H9 (cell line): ENCODE results near the gene FOXO1. TPM values are rescaled to one million over a fixed set of nuclear protein-coding genes. Genes with fewer than 3 reads are reported as not detected.

Experiments used
- DNase-seq: peaks from one replicate; pipeline ENCODE4 v3.0.0-alpha.2; 2017
- H2AFZ ChIP-seq: one replicate; pipeline ENCODE4 v1.6.1; 2013; ENCODE audit warnings: mild to moderate bottlenecking, low read length, control low read depth, moderate library complexity
- H2AK5ac ChIP-seq: 2 replicates; pipeline ENCODE4 v1.6.1; 2013; ENCODE audit warnings: low read length, control low read depth, mixed read lengths; ENCODE audit not compliant: insufficient read length
- H2BK120ac ChIP-seq: one replicate; pipeline ENCODE4 v1.6.1; 2013; ENCODE audit warnings: low read depth, mild to moderate bottlenecking, low read length, control low read depth, inconsistent platforms; ENCODE audit not compliant: poor library complexity, severe bottlenecking
- H2BK12ac ChIP-seq: 2 replicates; pipeline ENCODE4 v1.6.1; 2013; ENCODE audit warnings: low read length, control low read depth, mixed read lengths, low read depth; ENCODE audit not compliant: insufficient read length
- H2BK15ac ChIP-seq: 2 replicates; pipeline ENCODE4 v1.6.1; 2013; ENCODE audit warnings: low read depth, low read length, control low read depth
- H2BK20ac ChIP-seq: one replicate; pipeline ENCODE4 v1.6.1; 2013; ENCODE audit warnings: low read depth, mild to moderate bottlenecking, low read length, control low read depth, inconsistent platforms; ENCODE audit not compliant: poor library complexity, severe bottlenecking
- H2BK5ac ChIP-seq: 2 replicates; pipeline ENCODE4 v1.6.1; 2013; ENCODE audit warnings: low read length, control low read depth, mixed read lengths; ENCODE audit not compliant: insufficient read length
- H3K14ac ChIP-seq: 2 replicates; pipeline ENCODE4 v1.6.1; 2013; ENCODE audit warnings: low read length, control low read depth; ENCODE audit not compliant: insufficient read depth
- H3K18ac ChIP-seq: 2 replicates; pipeline ENCODE4 v1.6.1; 2013; ENCODE audit warnings: low read depth, mild to moderate bottlenecking, mixed read lengths, low read length, control low read depth; ENCODE audit not compliant: insufficient read length
- H3K23ac ChIP-seq: 2 replicates; pipeline ENCODE4 v1.6.1; 2013; ENCODE audit warnings: low read length, control low read depth, mixed read lengths, low read depth; ENCODE audit not compliant: insufficient read length
- H3K23me2 ChIP-seq: 2 replicates; pipeline ENCODE4 v1.6.1; 2013; ENCODE audit warnings: low read depth, mild to moderate bottlenecking, mixed read lengths, low read length, control low read depth; ENCODE audit not compliant: insufficient read length, poor library complexity, severe bottlenecking
- H3K27ac ChIP-seq: 2 replicates; pipeline ENCODE4 v1.5.1; 2013; ENCODE audit warnings: low read length, control low read depth, mixed read lengths, low read depth; ENCODE audit not compliant: insufficient read length
- H3K27me3 ChIP-seq: 2 replicates; pipeline ENCODE4 v1.6.1; 2013; ENCODE audit warnings: low read length, control low read depth, inconsistent platforms; ENCODE audit not compliant: insufficient read depth
- H3K4ac ChIP-seq: 2 replicates; pipeline ENCODE4 v1.6.1; 2013; ENCODE audit warnings: low read depth, mild to moderate bottlenecking, control low read depth, inconsistent platforms, low read length, moderate library complexity
- H3K4me1 ChIP-seq: 2 replicates; pipeline ENCODE4 v1.6.1; 2013; ENCODE audit warnings: low read length, control low read depth, inconsistent platforms; ENCODE audit not compliant: insufficient read depth
- H3K4me2 ChIP-seq: 2 replicates; pipeline ENCODE4 v1.6.1; 2013; ENCODE audit warnings: low read length, control low read depth, mixed read lengths; ENCODE audit not compliant: insufficient read length, insufficient read depth
- H3K56ac ChIP-seq: 2 replicates; pipeline ENCODE4 v1.6.1; 2013; ENCODE audit warnings: low read depth, mild to moderate bottlenecking, mixed read lengths, low read length, control low read depth; ENCODE audit not compliant: insufficient read length
- H3K79me1 ChIP-seq: 2 replicates; pipeline ENCODE4 v1.6.1; 2013; ENCODE audit warnings: low read depth, mild to moderate bottlenecking, moderate library complexity, low read length, control low read depth, inconsistent platforms; ENCODE audit not compliant: insufficient read depth, poor library complexity, severe bottlenecking
- H3K79me2 ChIP-seq: 2 replicates; pipeline ENCODE4 v1.6.1; 2013; ENCODE audit warnings: low read length, control low read depth, inconsistent platforms; ENCODE audit not compliant: insufficient read depth
- H3K9ac ChIP-seq: 2 replicates; pipeline ENCODE4 v1.6.1; 2013; ENCODE audit warnings: low read length, control low read depth, mixed read lengths; ENCODE audit not compliant: insufficient read length; ENCODE audit errors: extremely low read depth
- H3K9me3 ChIP-seq: one replicate; pipeline ENCODE4 v1.6.1; 2013; ENCODE audit warnings: low read depth, low read length, inconsistent platforms; ENCODE audit not compliant: control insufficient read depth
- H3T11ph ChIP-seq: one replicate; pipeline ENCODE4 v1.6.1; 2013; ENCODE audit warnings: mild to moderate bottlenecking, low read length, control low read depth, inconsistent platforms
- H4K20me1 ChIP-seq: one replicate; pipeline ENCODE4 v1.6.1; 2013; ENCODE audit not compliant: control insufficient read depth, insufficient read length, insufficient read depth
- H4K5ac ChIP-seq: 2 replicates; pipeline ENCODE4 v1.6.1; 2013; ENCODE audit warnings: low read depth, mild to moderate bottlenecking, mixed read lengths, low read length, control low read depth; ENCODE audit not compliant: insufficient read length
- H4K8ac ChIP-seq: replicated peaks from 2 replicates; pipeline ENCODE4 v1.6.1; 2013; ENCODE audit warnings: low read length, control low read depth, mixed read lengths, low read depth; ENCODE audit not compliant: insufficient read length
- H4K91ac ChIP-seq: 2 replicates; pipeline ENCODE4 v1.6.1; 2013; ENCODE audit warnings: low read depth, mild to moderate bottlenecking, moderate library complexity, mixed read lengths, low read length, control low read depth; ENCODE audit not compliant: insufficient read length
- H3K27ac Mint-ChIP-seq, 3 experiments: 2 replicates in 2 of 3; 3 replicates in 1 of 3; pipeline ENCODE4 v1.8.0; 2020 to 2021; ENCODE audit warnings: mixed read lengths in 3 of 3, mild to moderate bottlenecking in 1 of 3, moderate library complexity in 1 of 3
- H3K27me3 Mint-ChIP-seq: 2 replicates; pipeline ENCODE4 v1.8.0; 2021; ENCODE audit warnings: low read depth, mild to moderate bottlenecking, moderate library complexity, mixed read lengths
- H3K36me3 Mint-ChIP-seq, 3 experiments: 2 replicates in 2 of 3; 3 replicates in 1 of 3; pipeline ENCODE4 v1.8.0; 2020 to 2021; ENCODE audit warnings: low read depth in 3 of 3, mixed read lengths in 3 of 3; ENCODE audit not compliant: insufficient read depth in 1 of 3
- H3K4me1 Mint-ChIP-seq, 2 experiments: 2 replicates each; pipeline ENCODE4 v1.8.0; 2020; ENCODE audit warnings: mixed read lengths in 2 of 2
- H3K4me3 Mint-ChIP-seq, 2 experiments: 2 replicates in 1 of 2; 3 replicates in 1 of 2; pipeline ENCODE4 v1.8.0; 2020 to 2021; ENCODE audit warnings: mild to moderate bottlenecking in 2 of 2, mixed read lengths in 2 of 2, moderate library complexity in 1 of 2
- H3K9me3 Mint-ChIP-seq, 2 experiments: 2 replicates in 1 of 2; 3 replicates in 1 of 2; pipeline ENCODE4 v1.8.0; 2020; ENCODE audit warnings: mild to moderate bottlenecking in 2 of 2, mixed read lengths in 2 of 2, moderate library complexity in 1 of 2
- WGBS: extraction: QIAGEN DNeasy Blood & Tissue Kit; methylation state at CpG from one replicate; pipeline ENCODE4 v1.1.7; 2013; ENCODE audit warnings: missing lambda C conversion rate, low lambda C conversion rate, mixed read lengths; ENCODE audit not compliant: insufficient read length; ENCODE audit errors: extremely low coverage; 5-methylcytosine and 5-hydroxymethylcytosine counted together
- total RNA-seq: library from RNA; stranded (reverse); gene quantifications from 2 replicates; pipeline ENCODE4 v1.2.1, GENCODE V29; 2021
- TF ChIP-seq, protein P1 (sequence below): fragments of 200-600 bp; sonication (generic); conservative IDR thresholded peaks from 3 replicates; pipeline ENCODE4 v1.8.0; 2021; ENCODE audit warnings: antibody characterized with exemption, mild to moderate bottlenecking

FOXO1 gene
- total RNA-seq, 1 experiment from 2014 or later = 44.6 TPM

- Histone ChIP-seq H4K8ac (no peak overlapping the region), H2AK5ac (no peak overlapping the region), H2BK120ac (no peak overlapping the region), H3K4ac (no peak overlapping the region), H3K79me1 (peaks cover 6% of the 10 kb centered on the region), H2AFZ (no peak overlapping the region), H4K5ac (no peak overlapping the region), H2BK20ac (no peak overlapping the region), H3K23ac (no peak overlapping the region), H2BK12ac (no peak overlapping the region), H3K27ac (no peak overlapping the region), H3K56ac (no peak overlapping the region), H3K27me3 (no peaks in the 10 kb centered on the region), H3K9me3 (no peaks in the 10 kb centered on the region), H3K9ac (no peak overlapping the region), H3K23me2 (no peaks in the 10 kb centered on the region), H2BK15ac (no peak overlapping the region), H3K4me2 (no peak overlapping the region), H3T11ph (no peak overlapping the region), H4K91ac (no peak overlapping the region), H3K4me1 (peaks cover 9% of the 10 kb centered on the region; the same call in 1 of the 2 replicates), H3K18ac (no peak overlapping the region), H4K20me1 (peaks cover 2% of the 10 kb centered on the region), H3K79me2 (peaks cover 53% of the 10 kb centered on the region; the same call in 1 of the 2 replicates), H3K14ac (no peak overlapping the region), H2BK5ac (no peak overlapping the region)
- WGBS = no CpG with 5 or more reads among the region's 11 CpGs
- H3K4me3 Mint-ChIP-seq = no peak overlapping the region
- H3K4me1 Mint-ChIP-seq = peaks cover 72 to 73% of the 10 kb centered on the region in 2 experiments
- no peaks in the 10 kb centered on the region for H3K27me3 Mint-ChIP-seq
- DNase-seq = no peak
- TF ChIP-seq, protein P1, sequence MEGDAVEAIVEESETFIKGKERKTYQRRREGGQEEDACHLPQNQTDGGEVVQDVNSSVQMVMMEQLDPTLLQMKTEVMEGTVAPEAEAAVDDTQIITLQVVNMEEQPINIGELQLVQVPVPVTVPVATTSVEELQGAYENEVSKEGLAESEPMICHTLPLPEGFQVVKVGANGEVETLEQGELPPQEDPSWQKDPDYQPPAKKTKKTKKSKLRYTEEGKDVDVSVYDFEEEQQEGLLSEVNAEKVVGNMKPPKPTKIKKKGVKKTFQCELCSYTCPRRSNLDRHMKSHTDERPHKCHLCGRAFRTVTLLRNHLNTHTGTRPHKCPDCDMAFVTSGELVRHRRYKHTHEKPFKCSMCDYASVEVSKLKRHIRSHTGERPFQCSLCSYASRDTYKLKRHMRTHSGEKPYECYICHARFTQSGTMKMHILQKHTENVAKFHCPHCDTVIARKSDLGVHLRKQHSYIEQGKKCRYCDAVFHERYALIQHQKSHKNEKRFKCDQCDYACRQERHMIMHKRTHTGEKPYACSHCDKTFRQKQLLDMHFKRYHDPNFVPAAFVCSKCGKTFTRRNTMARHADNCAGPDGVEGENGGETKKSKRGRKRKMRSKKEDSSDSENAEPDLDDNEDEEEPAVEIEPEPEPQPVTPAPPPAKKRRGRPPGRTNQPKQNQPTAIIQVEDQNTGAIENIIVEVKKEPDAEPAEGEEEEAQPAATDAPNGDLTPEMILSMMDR = no peak
- H3K36me3 Mint-ChIP-seq = peaks cover 0 to 8% (median 0%) of the 10 kb centered on the region in 3 experiments; a peak in 2 of 7 replicates
- no peaks in the 10 kb centered on the region for H3K9me3 Mint-ChIP-seq
- peak overlapping the region; percentile 12 to 56 (median 51); a peak in 6 of 7 replicates for H3K27ac Mint-ChIP-seq
Observed at GRCh38 chr13:40597735-40598365, 68.6 kb downstream of the FOXO1 start.
